HG03139 (cell line): ENCODE measurements around the gene TSKU.

Source experiments
- ATAC-seq: cut with Tn5 transposase; IDR thresholded peaks from one replicate; pipeline ENCODE4 v1.9.1; 2021; ENCODE audit not compliant: unreplicated experiment

TSKU gene

GRCh38 chr11:76844511-76844910, 61.4 kb downstream of the TSKU start:
- ATAC-seq = no peak

DNA sequence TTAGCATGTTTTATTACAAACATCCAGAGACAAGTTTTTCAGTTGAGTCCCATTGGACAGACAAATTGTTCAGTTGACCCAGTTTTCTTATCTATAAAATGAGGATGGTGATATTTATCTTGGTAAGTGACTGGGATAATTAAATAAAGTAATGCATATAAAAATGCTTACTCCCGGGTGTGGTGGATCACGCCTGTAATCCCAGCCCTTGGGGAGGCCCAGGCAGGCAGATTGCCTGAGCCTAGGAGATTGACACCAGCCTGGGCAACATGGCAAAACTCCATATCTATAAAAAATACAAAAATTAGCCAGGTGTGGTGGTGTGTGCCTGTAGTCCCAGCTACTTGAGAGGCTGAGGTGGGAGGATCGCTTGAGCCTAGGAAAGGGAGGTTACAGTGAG, 61.9 kb downstream of the TSKU start:
- no peak for ATAC-seq

DNA sequence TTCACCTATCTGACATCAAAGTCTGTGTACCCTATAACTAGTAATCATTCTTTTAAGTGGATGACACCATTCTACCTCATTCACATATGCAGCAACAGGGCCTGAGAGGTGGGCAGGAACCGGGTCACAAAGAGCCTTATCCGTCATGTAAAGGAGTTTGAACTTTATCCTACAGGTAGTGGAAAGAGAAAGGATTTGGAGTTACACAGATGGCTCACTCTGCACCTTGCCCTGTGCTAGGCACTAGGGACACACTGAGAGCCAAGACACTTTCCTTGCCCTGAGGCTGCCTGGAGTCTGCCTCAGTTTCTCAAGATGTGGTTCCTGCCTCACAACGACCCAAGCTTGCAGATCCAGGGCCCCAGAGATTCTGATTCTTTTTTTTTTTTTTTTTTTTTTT, 63.3 kb downstream of the TSKU start:
- ATAC-seq = no peak
